Superior temporal gyrus (tissue), 1 donor: ENCODE data around the gene PTPN20.

Experiments
- DNase-seq: peaks from one replicate; pipeline ENCODE4 v3.0.0-alpha.2; 2016; ENCODE audit errors: extremely low spot score

Gene PTPN20

DNA sequence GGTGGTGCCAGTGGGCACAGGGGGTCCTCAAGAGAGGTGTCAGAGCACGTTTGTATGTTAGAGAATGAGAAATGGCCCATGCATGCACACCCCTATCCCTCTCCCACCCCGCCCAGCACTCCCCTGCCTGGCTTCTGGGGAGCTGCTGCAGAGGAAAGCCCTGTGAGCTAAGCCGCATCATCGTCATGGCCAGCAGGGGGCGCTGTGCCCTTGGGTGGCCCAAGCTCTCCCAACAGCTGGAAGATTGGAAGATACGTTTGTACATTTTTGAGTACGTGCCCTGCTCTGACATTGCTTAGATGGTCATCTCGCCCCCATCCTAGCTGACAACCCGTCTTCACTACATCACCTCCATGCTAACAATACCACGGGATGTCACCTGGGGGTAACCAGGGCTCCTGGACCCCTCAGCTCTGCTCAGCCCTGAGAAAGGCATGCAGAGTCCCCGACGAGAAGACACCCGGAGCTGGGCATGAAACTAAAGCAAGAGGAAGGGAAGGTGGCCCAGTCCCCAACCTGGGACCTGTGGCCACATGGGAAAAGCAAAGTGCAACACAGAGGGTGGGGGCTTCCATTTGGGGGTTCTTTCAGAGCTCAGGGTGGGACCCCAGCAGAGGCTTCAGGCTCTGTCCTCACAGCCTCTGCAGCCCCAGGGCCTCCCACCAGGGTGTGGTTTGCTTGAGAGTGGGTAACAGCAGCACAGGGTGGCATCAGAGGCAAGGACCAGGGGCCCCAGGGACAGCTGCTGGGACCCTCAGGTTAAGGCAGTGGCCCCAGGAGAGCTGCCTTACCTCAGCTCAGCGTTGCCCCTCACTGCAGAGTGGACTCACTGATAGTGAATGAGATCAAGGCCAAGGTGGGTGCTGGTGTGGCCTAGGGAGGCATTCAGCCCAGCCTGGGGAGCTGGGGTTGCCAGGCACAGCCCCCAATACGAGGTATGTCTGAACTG lies 136.6 kb downstream of the PTPN20 start:
- peak; percentile 81 for DNase-seq

DNA sequence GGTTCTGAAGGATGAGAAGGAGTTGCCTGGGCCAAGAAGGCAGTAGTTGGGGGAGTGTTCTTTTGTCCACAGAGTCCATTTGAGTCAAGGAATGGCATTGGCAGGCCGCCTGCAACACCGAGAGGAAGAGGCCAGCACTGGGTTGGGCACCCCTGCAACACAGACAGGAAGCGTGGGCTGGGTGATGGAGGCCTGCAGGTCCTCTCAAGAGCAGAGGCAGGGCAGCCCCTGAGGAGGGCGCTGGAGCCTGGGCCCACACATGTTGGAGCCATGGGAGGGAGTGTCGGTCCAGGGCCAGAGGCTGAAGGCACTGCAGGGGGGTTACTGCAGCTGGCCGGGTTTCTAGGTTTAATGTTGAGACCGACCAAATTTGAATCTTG lies 137.3 kb downstream of the PTPN20 start:
- DNase-seq = no peak

DNA sequence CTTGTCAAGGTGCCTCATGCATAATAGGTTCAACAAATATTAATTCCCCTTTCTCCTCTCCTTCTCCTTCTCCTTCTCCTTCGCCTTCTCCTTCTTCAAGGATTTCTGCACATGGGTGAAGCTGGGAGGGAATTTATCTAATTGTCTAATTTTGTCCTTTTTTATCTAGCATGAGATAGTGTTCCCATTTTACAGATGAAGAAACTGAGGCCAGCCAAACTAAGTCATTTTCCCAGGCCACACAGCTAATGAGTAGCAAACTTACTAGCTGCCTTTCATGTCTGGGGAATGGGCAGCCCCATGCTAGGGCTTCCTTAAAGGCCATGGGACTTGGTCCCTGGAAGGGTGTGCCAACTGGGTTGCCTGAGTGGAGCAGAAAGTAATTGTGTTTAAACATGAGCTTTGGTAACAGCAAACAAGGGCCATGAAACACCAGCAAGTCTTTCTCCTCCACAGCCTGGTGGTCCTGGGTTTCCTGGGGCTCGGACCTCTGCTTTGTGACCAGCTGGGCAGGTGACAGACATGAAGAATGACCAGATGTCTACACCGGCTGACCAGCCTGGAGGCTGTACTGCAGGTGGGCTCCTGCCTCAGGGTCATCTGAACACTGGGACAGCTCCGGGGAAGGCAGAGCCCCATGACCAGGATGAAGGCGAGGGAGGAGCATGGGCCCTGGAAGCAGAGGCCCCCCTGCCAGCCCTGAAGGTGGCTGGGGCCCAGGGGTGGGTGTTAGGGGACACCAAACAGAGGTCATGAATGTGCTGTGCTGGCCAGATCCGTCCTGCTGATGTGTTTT lies 138.0 kb downstream of the PTPN20 start:
- no peak for DNase-seq

GRCh38 chr10:47049906-47050305 lies 138.7 kb downstream of the PTPN20 start:
- DNase-seq = no peak

DNA sequence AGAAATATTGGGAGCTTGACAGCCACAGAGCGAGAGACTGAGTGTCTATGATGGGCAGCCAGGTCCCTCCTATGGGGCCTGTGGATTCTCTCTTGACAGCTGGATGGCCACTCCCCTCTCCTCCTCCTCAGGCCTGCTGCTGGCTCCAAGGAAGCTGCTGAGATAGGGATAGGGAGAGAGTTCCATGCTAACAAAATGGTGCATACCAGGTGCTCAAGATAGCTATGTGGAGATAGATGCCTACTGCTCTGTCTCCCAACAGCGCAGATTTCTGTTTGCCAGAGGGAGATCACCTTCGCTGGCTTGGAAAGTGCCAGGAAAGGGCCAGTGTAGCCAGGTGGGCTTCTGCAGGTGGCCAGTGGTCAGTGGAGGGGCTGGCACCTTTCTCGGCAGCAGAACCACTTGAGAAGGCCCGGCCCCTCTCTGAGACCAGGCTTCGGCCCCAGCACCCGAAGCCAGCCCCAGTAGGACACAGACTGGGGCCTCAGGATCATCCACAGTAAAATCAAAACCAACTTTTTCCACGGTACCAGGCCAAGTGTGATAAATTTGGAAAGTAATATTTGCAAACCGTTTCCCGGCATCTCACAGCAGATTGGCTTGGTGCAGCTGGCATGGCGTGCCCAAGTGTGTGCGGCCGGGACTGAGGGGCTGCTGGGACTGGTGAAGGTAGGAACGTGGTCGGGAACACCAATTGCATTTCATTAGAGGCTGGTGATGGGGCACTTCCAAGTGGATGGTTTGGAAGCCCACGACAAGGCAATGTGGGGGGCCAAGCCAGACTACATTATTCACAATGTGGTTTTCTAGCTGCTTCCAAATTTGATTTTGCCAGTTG lies 139.6 kb downstream of the PTPN20 start:
- DNase-seq = no peak

DNA sequence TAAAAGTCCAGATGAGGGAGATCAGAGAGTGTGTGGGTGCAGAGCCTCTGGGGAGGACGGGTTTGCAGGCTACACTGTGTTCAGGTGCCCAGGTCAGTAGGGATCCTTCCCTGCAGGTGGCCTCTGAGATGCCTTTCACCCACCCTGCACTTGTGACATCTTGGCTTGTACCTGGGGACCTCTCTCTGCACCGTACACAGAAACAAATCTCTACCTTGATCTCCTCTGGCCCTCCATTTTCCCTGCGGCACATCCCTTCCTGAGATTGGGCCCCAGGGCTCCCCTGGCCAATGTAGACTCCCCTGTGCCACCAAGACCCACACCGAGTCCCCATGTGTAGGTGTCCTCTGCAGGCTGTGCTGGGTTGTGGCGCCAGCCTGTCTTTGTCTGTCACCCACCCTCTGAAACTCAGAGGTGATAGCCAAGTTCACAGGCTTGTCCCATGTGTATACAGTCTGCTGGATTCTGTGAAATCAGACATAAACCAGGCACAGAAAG lies 140.6 kb downstream of the PTPN20 start:
- no peak for DNase-seq
